OCI-LY1 (cell line): ENCODE measurements around the gene STRIP2.

Experiments used
- H2AFZ ChIP-seq: fragments of 200-600 bp; sonication (generic), shearing (Covaris generic); 2 replicates; pipeline ENCODE4 v1.6.0; 2014; ENCODE audit warnings: antibody characterized with exemption, mild to moderate bottlenecking, low read length
- H3F3A ChIP-seq: fragments of 200-600 bp; sonication (generic), shearing (Covaris generic); 2 replicates; pipeline ENCODE4 v1.6.0; 2014; ENCODE audit warnings: mild to moderate bottlenecking, antibody characterized with exemption, low read length, moderate library complexity; ENCODE audit not compliant: insufficient read depth
- H3K27ac ChIP-seq: fragments of 200-600 bp; sonication (generic); 2 replicates; pipeline ENCODE4 v1.5.1; 2014; ENCODE audit warnings: low read length, mixed run types, mild to moderate bottlenecking, low read depth; ENCODE audit not compliant: poor library complexity, severe bottlenecking
- H3K27me3 ChIP-seq: fragments of 200-600 bp; sonication (generic); 2 replicates; pipeline ENCODE4 v1.6.0; 2014; ENCODE audit warnings: antibody characterized with exemption, mild to moderate bottlenecking, low read length, moderate library complexity; ENCODE audit not compliant: insufficient read depth
- H3K36me3 ChIP-seq: fragments of 200-600 bp; sonication (generic); 2 replicates; pipeline ENCODE4 v1.6.1; 2014; ENCODE audit warnings: mild to moderate bottlenecking, antibody characterized with exemption, low read length, moderate library complexity, mixed read lengths; ENCODE audit not compliant: insufficient read depth
- H3K4me1 ChIP-seq: fragments of 200-600 bp; sonication (generic); 2 replicates; pipeline ENCODE4 v1.5.1; 2014; ENCODE audit warnings: mild to moderate bottlenecking, low read length, moderate library complexity; ENCODE audit not compliant: insufficient read depth, severe bottlenecking
- H3K4me2 ChIP-seq: fragments of 200-600 bp; sonication (generic), shearing (Covaris generic); 2 replicates; pipeline ENCODE4 v1.6.1; 2014; ENCODE audit warnings: low read length
- H3K4me3 ChIP-seq: fragments of 200-600 bp; sonication (generic); 2 replicates; pipeline ENCODE4 v1.5.1; 2014; ENCODE audit warnings: low read length, low read depth, mild to moderate bottlenecking, mixed read lengths; ENCODE audit not compliant: poor library complexity, severe bottlenecking
- H3K79me2 ChIP-seq: fragments of 200-600 bp; shearing (Covaris generic); 2 replicates; pipeline ENCODE4 v1.6.1; 2016; ENCODE audit warnings: mixed run types, low read length, mixed read lengths; ENCODE audit not compliant: insufficient read depth
- H3K9ac ChIP-seq: fragments of 200-600 bp; sonication (generic), shearing (Covaris generic); 2 replicates; pipeline ENCODE4 v1.6.1; 2014; ENCODE audit warnings: mild to moderate bottlenecking, low read length, mixed read lengths
- H3K9me2 ChIP-seq: fragments of 200-600 bp; sonication (generic), shearing (Covaris generic); 2 replicates; pipeline ENCODE4 v1.6.1; 2014; ENCODE audit warnings: low read depth, mild to moderate bottlenecking, low read length, mixed read lengths
- H3K9me3 ChIP-seq: fragments of 200-600 bp; shearing (Covaris generic); 2 replicates; pipeline ENCODE4 v1.6.1; 2014; ENCODE audit warnings: low read length, mixed read lengths
- H4K20me1 ChIP-seq: fragments of 200-600 bp; sonication (generic), shearing (Covaris generic); 2 replicates; pipeline ENCODE4 v1.6.0; 2016; ENCODE audit warnings: mild to moderate bottlenecking, low read length; ENCODE audit not compliant: insufficient read depth
- CTCF ChIP-seq: fragments of 200-600 bp; sonication (generic), shearing (Covaris generic); IDR thresholded peaks from 2 replicates; pipeline ENCODE4 v1.5.1; 2017; ENCODE audit warnings: mild to moderate bottlenecking, antibody characterized with exemption, low read length, moderate library complexity, mixed read lengths
- EZH2 ChIP-seq: fragments of 200-600 bp; sonication (generic), shearing (Covaris generic); IDR thresholded peaks from 2 replicates; pipeline ENCODE4 v1.8.0; 2017; ENCODE audit warnings: borderline replicate concordance, mixed run types, mild to moderate bottlenecking, antibody characterized with exemption, low read length, moderate library complexity, mixed read lengths

The STRIP2 gene

GRCh38 chr7:129386506-129386905 is 47.7 kb upstream of the STRIP2 start:
- no peak for TF ChIP-seq CTCF
- no peak for TF ChIP-seq EZH2

GRCh38 chr7:129387537-129387936 is 46.7 kb upstream of the STRIP2 start:
- Histone ChIP-seq H3K9me2 (no peaks in the 10 kb centered on the region), H3K9ac (no peak overlapping the region), H3K27ac (no peak overlapping the region), H3K4me3 (no peak overlapping the region), H3K79me2 (no peaks in the 10 kb centered on the region), H2AFZ (no peak overlapping the region), H3F3A (no peaks in the 10 kb centered on the region), H3K36me3 (no peaks in the 10 kb centered on the region), H3K27me3 (no peaks in the 10 kb centered on the region), H4K20me1 (no peaks in the 10 kb centered on the region), H3K4me2 (no peak overlapping the region), H3K9me3 (no peaks in the 10 kb centered on the region), H3K4me1 (no peaks in the 10 kb centered on the region)
- TF ChIP-seq CTCF (no peak), EZH2 (no peak)

More at GRCh38 chr7:129386506-129386905, 47.7 kb upstream of the STRIP2 start:
- Histone ChIP-seq H3K79me2 (no peaks in the 10 kb centered on the region), H3K27me3 (no peaks in the 10 kb centered on the region), H2AFZ (no peak overlapping the region), H3F3A (no peaks in the 10 kb centered on the region), H3K27ac (no peak overlapping the region), H4K20me1 (no peaks in the 10 kb centered on the region), H3K9me2 (no peaks in the 10 kb centered on the region), H3K36me3 (no peaks in the 10 kb centered on the region), H3K4me3 (no peak overlapping the region), H3K9ac (no peak overlapping the region), H3K4me1 (no peaks in the 10 kb centered on the region), H3K4me2 (no peak overlapping the region), H3K9me3 (no peaks in the 10 kb centered on the region)

GRCh38 chr7:129388333-129389098 is 45.7 kb upstream of the STRIP2 start:
- Histone ChIP-seq H3F3A (no peaks in the 10 kb centered on the region), H3K27me3 (no peaks in the 10 kb centered on the region), H3K4me1 (no peaks in the 10 kb centered on the region), H2AFZ (no peak overlapping the region), H3K27ac (no peak overlapping the region), H3K9ac (no peak overlapping the region), H3K36me3 (no peaks in the 10 kb centered on the region), H3K4me2 (no peak overlapping the region), H4K20me1 (no peaks in the 10 kb centered on the region), H3K9me3 (no peaks in the 10 kb centered on the region), H3K79me2 (no peaks in the 10 kb centered on the region), H3K9me2 (no peaks in the 10 kb centered on the region), H3K4me3 (no peak overlapping the region)
- TF ChIP-seq CTCF (no peak), EZH2 (no peak)
